HG03095 (cell line): ENCODE data around the gene STAC2.
"Not testable (repeated sequence)": the region's sequence is repeated elsewhere in the genome, so short reads cannot be mapped to it uniquely, and the experiment has no call there.

Experiments used
- ATAC-seq: cut with Tn5 transposase; IDR thresholded peaks from one replicate; pipeline ENCODE4 v1.9.1; 2021; ENCODE audit warnings: moderate library complexity; ENCODE audit not compliant: unreplicated experiment

STAC2 gene

DNA sequence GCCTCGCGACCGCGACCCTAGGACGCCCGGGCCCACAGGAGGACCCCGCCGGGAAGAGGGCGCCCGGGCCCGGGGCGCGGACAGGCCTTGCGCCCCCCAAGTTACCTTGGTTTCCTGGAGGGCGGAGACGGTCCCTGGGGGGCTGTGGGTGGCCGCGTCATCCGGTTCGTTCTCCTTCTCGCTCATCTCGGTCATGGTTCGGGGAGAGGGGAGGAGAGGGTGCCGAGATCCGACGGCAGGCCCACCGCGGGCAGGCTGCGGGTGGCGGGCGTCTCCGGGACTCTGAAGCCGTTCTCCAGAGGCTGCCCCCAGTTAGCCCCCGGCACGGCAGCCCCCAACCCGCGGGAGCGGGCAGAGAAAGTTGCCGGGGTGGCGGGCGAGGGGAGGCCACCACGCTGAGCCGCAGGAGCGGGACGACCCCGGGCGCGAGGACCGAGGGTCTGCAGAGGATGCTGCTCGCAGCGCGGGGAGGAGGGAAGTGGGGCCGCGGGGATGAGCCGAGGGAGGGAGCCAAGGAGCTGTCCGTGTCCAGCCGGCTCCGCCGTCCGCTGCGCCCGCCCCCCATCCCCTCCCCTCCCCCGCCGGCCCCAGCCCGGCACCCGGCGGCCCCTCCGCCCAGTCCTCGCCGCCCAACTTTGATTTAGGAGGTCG lies at the start of gene STAC2:
STAC2 (minus strand) TSS at position 638 of the 651 bp plus-strand sequence; CDS start at position 195, 443 bp downstream.
- no peak for ATAC-seq

DNA sequence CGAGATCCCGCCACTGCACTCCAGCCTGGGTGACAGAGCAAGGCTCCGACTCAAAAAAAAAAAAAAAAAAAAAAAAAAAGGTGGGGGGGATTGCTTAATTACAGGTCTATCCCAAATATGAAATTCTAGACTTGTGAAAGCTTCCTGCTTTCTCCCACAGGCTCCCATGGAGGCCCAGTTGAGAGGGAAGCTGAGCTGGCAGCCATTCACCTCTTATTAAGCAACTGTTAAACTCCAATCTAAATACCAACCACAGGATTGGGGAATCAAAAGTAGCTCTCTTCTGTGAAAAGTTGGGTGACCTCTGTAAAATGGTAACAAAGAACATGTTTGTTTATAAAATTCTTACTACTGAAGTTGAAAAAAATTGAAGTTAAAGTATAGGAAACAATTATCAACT lies 45.8 kb upstream of the STAC2 start:
- no peak for ATAC-seq

DNA sequence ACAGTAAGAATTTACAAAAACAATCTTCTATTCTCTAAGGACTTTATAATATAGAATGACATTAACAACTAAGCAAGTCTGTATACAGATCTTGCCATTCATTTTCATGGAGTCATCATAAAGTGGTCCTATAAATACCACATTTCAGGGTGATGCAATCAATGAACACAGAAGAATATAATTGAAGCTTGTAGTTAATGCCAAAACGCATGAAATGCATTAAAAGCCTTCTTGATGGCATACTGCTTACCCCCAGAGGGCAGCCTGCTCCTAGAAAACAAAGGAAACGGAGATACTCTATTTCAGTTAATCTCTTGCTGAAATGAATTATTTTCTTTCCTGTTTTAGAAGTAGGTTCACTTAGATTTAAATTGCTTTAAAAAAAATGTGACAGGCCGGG lies 45.2 kb upstream of the STAC2 start:
- ATAC-seq: no peak

GRCh38 chr17:39264119-39264518 lies 38.4 kb upstream of the STAC2 start:
- ATAC-seq: no peak

GRCh38 chr17:39261286-39261685 lies 35.5 kb upstream of the STAC2 start:
- no peak for ATAC-seq

- no peak for ATAC-seq
Measured at GRCh38 chr17:39252788-39253460, 27.2 kb upstream of the STAC2 start.

- ATAC-seq: no peak
Measured at GRCh38 chr17:39251997-39252396, 26.3 kb upstream of the STAC2 start.

DNA sequence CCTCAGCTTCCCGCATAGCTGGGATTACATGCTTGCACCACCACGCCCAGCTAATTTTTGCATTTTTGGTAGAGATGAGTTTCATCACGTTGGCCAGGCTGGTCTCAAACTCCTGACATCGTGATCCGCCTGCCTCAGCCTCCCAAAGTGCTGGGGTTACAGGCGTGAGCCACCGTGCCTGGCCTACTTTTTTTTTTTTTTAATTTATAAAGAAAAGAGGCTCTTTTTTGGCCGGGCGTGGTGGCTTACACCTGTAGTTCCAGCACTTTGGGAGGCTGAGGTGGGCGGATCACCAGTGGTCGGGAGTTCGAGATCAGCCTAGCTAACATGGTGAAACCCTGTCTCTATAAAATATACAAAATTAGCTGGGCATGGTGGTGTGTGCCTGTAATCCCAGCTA lies 24.3 kb upstream of the STAC2 start:
- not testable (repeated sequence) for ATAC-seq

DNA sequence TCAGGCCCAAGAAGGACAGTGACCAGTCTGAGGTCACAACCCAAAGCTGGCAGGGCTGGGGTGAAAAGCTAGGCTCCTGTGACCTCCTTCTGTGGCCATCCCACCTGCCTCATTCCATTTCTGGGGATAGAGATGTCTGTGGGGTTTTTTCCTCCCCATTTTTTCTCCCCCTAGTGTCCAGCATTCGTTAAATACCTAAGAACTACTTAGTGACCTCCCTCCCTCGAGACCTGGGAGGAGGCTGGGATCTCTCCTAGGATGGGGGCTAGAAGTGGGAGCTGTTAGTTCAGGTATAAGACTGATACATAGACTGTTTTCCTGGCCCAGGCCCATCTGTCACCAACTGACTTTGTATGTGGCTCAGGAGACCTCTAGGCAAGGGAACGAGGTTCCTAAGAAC lies 20.5 kb upstream of the STAC2 start:
- ATAC-seq: no peak

DNA sequence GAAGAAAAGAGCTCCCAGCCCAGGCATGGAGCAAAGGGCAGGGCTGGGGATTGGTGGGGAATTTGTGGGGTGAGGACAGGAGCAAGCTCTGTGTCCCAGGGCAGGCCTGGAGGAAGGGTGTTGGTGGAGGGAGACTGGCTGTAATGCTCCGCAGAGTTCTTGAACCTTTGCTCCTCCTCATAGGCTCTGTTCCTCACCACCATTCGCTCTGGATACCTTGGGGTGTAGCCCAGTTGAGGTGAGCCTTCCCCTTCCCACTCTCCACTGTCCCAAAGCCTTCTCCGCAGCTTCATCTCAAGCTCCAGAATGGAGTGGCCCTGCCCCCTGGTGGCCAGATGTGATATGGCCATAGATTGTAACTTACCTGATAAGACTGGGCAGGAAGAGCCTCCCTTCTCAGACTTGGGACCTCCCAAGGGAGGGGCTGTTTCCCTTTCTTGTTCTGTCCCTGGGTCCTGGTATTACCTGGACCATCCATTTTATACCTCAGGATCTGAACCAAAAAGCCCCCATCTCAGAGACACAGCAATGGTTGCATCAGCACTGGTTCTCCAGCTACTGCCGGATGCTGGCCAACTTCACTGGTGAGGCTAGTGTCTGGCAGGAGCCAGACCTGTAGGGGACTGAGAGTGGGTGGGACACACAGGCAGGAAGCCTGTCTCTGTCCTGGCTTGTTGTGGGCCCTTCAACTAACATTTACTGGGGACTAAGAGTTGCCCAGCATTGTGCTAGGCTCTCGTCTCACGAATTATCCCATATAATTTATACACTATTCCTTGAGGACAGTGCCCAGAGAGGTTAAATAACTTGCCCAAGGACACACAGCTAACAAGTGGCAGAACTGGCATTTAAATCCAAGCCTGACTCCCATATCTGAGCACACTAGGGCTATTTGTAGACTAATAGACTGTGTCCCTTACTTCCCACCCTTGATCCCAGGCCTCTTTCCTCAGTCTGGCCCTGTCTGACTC lies 19.1 kb upstream of the STAC2 start:
- no peak for ATAC-seq

DNA sequence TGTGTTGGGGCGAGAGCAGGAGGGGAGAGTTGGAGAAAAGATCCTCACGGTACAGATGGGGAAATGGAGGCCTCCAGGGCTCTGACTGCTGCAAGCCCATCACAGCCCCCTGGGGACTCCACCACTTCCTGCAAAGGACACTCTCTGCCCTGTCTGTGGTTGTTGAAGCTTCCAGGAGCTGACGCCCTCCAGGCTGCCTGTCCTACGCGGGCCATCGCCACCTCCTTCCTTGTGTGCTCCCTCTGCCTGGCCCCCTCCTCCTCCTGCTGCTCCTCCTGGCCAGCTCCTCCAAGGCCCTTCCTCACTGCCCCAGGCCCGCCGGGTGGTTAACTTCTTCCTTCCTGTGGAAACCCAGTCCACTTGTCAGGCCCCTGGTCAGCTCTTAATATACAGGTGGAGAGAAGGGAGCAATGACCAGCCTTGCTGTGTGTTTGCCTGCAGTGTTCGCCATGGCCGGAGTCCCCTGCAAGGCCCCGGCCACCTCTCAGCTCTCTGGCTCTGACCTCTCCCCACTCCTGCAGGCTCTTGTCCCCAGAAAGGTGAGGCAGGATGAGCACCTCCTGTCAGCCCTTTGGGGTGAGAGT lies 18.4 kb upstream of the STAC2 start:
- no peak for ATAC-seq

DNA sequence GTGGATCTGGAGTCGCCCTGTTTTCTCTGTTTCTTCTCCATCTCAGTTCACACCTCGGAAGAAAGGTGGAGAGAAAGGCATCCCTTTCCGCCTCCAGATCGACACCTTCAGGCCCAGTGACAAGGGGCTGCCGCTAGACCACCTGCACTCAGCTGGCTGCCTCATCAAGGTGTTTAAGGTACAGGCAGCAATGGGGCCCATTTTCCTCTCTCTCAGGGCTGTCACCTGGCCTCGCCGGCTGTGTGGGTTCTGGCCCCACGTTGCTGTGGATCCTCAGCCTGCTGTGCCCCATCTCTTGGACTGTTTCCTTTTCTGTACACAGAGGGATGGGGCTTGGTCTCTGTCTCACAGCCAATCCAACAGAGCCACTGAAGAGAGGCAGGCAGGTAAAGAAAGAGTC lies 17.4 kb upstream of the STAC2 start:
- no peak for ATAC-seq

- ATAC-seq: no peak
Measured at GRCh38 chr17:39240631-39241030, 14.9 kb upstream of the STAC2 start.

DNA sequence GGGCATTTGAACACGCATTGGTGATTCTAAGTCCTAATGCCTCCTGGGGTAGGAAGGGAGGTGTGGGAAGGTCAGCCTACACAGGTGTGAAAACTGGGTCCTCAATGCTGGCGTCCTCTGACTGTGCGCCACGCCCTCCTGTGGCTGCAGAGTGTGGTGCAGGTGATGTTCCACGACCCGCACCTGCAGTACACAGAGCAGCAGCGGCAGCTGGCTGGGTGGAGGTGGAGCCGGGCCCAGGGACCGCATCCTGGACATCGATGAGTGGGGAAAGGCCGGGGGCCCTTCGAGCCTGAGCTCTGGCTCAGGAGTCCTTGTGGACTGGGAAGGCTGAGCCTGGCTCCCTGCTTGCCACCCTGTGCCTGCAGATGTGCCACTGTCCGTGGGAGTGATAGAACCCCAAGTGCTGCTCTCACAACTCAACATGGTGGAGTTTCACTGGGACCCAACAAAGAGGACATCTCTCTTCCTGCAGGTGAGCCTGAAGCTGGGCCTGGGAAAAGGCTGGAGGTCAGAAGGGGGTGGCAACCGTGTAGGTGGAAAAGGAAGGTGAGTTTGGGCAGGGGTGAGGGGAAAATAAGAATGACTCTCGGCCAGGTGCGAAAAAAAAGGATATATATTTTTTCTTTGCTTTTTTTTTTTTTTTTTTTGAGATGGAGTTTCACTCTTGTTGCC lies 14.0 kb upstream of the STAC2 start:
- ATAC-seq: no peak

DNA sequence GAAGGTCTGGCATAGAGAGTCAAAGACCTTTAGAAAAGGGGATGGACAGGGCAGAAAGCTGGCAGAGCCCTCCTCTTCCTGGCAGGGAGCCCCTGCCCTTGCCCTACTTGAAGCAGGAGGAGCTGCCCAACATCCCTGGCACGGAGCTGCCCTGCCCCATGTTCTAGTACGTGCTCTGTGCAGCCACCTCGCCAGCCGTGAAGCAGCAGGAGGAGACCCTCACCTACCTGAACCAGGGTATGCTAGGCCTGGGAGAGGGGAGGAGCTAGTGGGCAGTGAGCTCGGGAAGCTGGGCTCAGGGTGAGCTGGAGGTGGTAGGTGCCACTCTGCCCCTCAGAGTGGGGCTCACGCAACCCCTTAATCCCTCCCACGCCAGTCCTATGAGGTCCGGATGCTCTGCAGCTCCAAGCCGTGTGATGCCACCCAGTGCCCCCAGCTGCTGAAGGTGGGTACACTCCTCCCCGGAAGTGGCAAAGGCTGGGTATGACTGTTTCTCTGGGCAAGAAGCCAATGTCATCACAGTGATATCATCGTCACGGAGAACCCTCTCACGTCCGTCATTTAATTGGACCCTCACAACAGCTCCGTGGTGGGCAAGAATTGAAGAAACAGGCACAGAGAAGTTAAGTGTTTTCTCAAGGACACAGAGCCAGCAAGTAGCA lies 12.7 kb upstream of the STAC2 start:
- ATAC-seq: no peak

DNA sequence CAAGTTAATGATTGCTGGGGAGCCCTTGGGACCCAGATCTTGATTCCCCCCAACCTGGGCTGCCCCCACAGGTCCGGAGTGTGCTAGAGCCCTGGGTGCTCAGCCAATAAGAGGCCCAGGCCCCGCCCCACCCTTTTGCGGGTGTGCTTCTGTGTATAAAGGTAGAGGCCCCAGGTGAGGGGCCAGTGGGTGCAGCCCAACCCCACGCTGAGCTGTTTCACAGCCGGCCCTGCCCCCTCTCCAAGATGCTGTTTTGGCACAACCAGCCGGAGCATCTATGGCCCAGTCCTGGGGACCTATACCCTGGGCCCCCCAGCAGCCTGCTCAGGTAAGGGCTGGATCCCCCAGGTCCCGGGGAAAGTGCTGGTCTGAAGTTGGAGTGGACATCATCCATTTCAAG lies 11.8 kb upstream of the STAC2 start:
- no peak for ATAC-seq

GRCh38 chr17:39236981-39237441 lies 11.3 kb upstream of the STAC2 start:
- no peak for ATAC-seq

- ATAC-seq: no peak
Measured at GRCh38 chr17:39236450-39236927, 10.7 kb upstream of the STAC2 start.

GRCh38 chr17:39235555-39236449 lies 10.1 kb upstream of the STAC2 start:
- no peak for ATAC-seq
